ENCODE measurements around the gene OR5AU1.

OR5AU1 gene
- 0 reads per million in 4 experiments for total RNA-seq

- DNase-seq = no peak
Measured at GRCh38 chr14:21155963-21156362, at the start of gene OR5AU1. OR5AU1 (minus strand) TSS chr14:21156063; CDS start chr14:21155872, 191 bp downstream.

- DNase-seq = no peak
Measured at GRCh38 chr14:21205026-21205677, 49.3 kb upstream of the OR5AU1 start.

GRCh38 chr14:21204167-21205025 is 48.5 kb upstream of the OR5AU1 start:
- DNase-seq = no peak

- no peak for DNase-seq
Measured at GRCh38 chr14:21203470-21204166, 47.8 kb upstream of the OR5AU1 start.

- no peak for DNase-seq
Measured at GRCh38 chr14:21202463-21203358, 46.8 kb upstream of the OR5AU1 start.

GRCh38 chr14:21201732-21202462 is 46.0 kb upstream of the OR5AU1 start:
- no peak for DNase-seq

- no peak for DNase-seq
Measured at GRCh38 chr14:21200752-21201461, 45.0 kb upstream of the OR5AU1 start.

GRCh38 chr14:21199611-21200560 is 44.0 kb upstream of the OR5AU1 start:
- no peak for DNase-seq

- DNase-seq = no peak
Measured at GRCh38 chr14:21197418-21198205, 41.7 kb upstream of the OR5AU1 start.

- DNase-seq = no peak
Measured at GRCh38 chr14:21194597-21194996, 38.7 kb upstream of the OR5AU1 start.

- no peak for DNase-seq
Measured at GRCh38 chr14:21192875-21193535, 37.1 kb upstream of the OR5AU1 start.

GRCh38 chr14:21192447-21192822 is 36.6 kb upstream of the OR5AU1 start:
- no peak for DNase-seq

GRCh38 chr14:21191809-21192446 is 36.1 kb upstream of the OR5AU1 start:
- DNase-seq = peak; percentile 36

GRCh38 chr14:21191261-21191808 is 35.5 kb upstream of the OR5AU1 start:
- no peak for DNase-seq

GRCh38 chr14:21185491-21185890 is 29.6 kb upstream of the OR5AU1 start:
- no peak for DNase-seq

GRCh38 chr14:21184254-21184653 is 28.4 kb upstream of the OR5AU1 start:
- DNase-seq = no peak

GRCh38 chr14:21182166-21182565 is 26.3 kb upstream of the OR5AU1 start:
- DNase-seq = no peak

- no peak for DNase-seq
Measured at GRCh38 chr14:21171128-21171527, 15.3 kb upstream of the OR5AU1 start.

All from effector CD8-positive, alpha-beta T cell (primary cell).